ENCODE results near the gene HSPB1. TPM values are rescaled to one million over a fixed set of nuclear protein-coding genes. Genes with fewer than 3 reads are reported as not detected.

The HSPB1 gene
- total RNA-seq, 1 experiment from 2014 or later = 422 TPM

GRCh38 chr7:76281706-76282343 is 20.6 kb upstream of the HSPB1 start:
- intact Hi-C loops (cut with micrococcal nuclease; ENCODE audit: unreplicated experiment) = no loop called here
- DNase-seq (ENCODE audit: low read depth, low spot score) (no peak), ATAC-seq (no peak)
- Histone ChIP-seq H3K9me3 (ENCODE audit: control insufficient read depth, insufficient read depth, low read depth, low read length) (no peaks in the 10 kb centered on the region), H3K4me1 (ENCODE audit: control insufficient read depth, insufficient read depth, low read length) (peaks cover 17% of the 10 kb centered on the region), H3K27me3 (ENCODE audit: control insufficient read depth, insufficient read depth, low read length) (no peaks in the 10 kb centered on the region), H3K36me3 (ENCODE audit: control insufficient read depth, insufficient read depth, low read length) (no peaks in the 10 kb centered on the region), H3K4me3 (ENCODE audit: low read depth in 2 of 2, low read length in 2 of 2) (peak overlapping the region; percentile 59 to 65), H3K27ac (ENCODE audit: low read length) (no peak overlapping the region)
- no TSS peak for BruUV-seq (replicated peaks)
- in situ Hi-C loops (cut with HindIII; ENCODE audit: low pct_unique_long_range_greater_than_20kb, low sequenced_read_pairs) = no loop called here
- TF ChIP-seq TCF7L2 (IDR thresholded peaks at IDR 0.05; ENCODE audit: low read depth, low read length) (no peak), SIN3A (IDR thresholded peaks at IDR 0.05; ENCODE audit: borderline replicate concordance, insufficient read depth, low read depth, low read length) (no peak), CTCF (IDR thresholded peaks at IDR 0.05) (no peak), REST (IDR thresholded peaks at IDR 0.05; ENCODE audit: insufficient read depth in 1 of 2, low read depth in 2 of 2, low read length in 1 of 2) (no peak), POLR2AphosphoS5 (IDR thresholded peaks at IDR 0.05; ENCODE audit: low read depth, low read length) (no peak)
- ChIA-PET CTCF (interaction anchor here (0.5 to 1.1 kb wide), 2 partner anchors 32 to 61 kb away, joined by 6 to 17 read pairs; no protein-coding TSS in a partner anchor), POLR2A (no interaction called here)

GRCh38 chr7:76282344-76283253 is 19.9 kb upstream of the HSPB1 start:
- H3K4me1 ChIP-seq (ENCODE audit: control insufficient read depth, insufficient read depth, low read length) = peaks cover 23% of the 10 kb centered on the region
- no peaks in the 10 kb centered on the region for H3K9me3 ChIP-seq (ENCODE audit: control insufficient read depth, insufficient read depth, low read depth, low read length)
- BruUV-seq (replicated peaks) = no TSS peak
- no peaks in the 10 kb centered on the region for H3K36me3 ChIP-seq (ENCODE audit: control insufficient read depth, insufficient read depth, low read length)
- no peak for DNase-seq (ENCODE audit: low read depth, low spot score)
- H3K4me3 ChIP-seq (ENCODE audit: low read depth in 2 of 2, low read length in 2 of 2) = peak overlapping the region; percentile 59 to 65
- ATAC-seq = peak; percentile 56
- ChIA-PET CTCF (interaction anchor here (0.5 to 1.1 kb wide), 4 partner anchors 9 to 62 kb away, joined by 3 to 17 read pairs (median 6); no protein-coding TSS in a partner anchor), POLR2A (no interaction called here)
- no peaks in the 10 kb centered on the region for H3K27me3 ChIP-seq (ENCODE audit: control insufficient read depth, insufficient read depth, low read length)
- H3K27ac ChIP-seq (ENCODE audit: low read length) = 0 out of 2 replicates have a peak overlapping the region, but pooled peaks have one; percentile 23
- intact Hi-C loops (cut with micrococcal nuclease; ENCODE audit: unreplicated experiment) = no loop called here
- in situ Hi-C loops (cut with HindIII; ENCODE audit: low pct_unique_long_range_greater_than_20kb, low sequenced_read_pairs) = no loop called here
- TF ChIP-seq TCF7L2 (IDR thresholded peaks at IDR 0.05; ENCODE audit: low read depth, low read length) (no peak), REST (IDR thresholded peaks at IDR 0.05; ENCODE audit: insufficient read depth in 1 of 2, low read depth in 2 of 2, low read length in 1 of 2) (no peak), CTCF (IDR thresholded peaks at IDR 0.05) (no peak), POLR2AphosphoS5 (IDR thresholded peaks at IDR 0.05; ENCODE audit: low read depth, low read length) (no peak), SIN3A (IDR thresholded peaks at IDR 0.05; ENCODE audit: borderline replicate concordance, insufficient read depth, low read depth, low read length) (no peak)

All from Panc1 (cell line).